Panc1 (cell line): ENCODE results near the gene ERBB3. TPM values are rescaled to one million over a fixed set of nuclear protein-coding genes. Genes with fewer than 3 reads are reported as not detected.

Source experiments
- ATAC-seq: fragments of 200-7000 bp; cut with Tn5 transposase; 2 replicates; pipeline ENCODE4 v1.9.1; 2020; ENCODE audit warnings: mild to moderate bottlenecking, moderate library complexity
- BruUV-seq: library from RNA; stranded (reverse); fragments of 400-500 nt; replicated peaks from 2 replicates; lab custom pipeline; 2021; lab: Mats Ljungman, UMichigan
- CTCF ChIA-PET: fragments of 300-600 bp; sonication (Branson Sonifier 250); formaldehyde crosslinking; loops from one replicate; lab custom pipeline; 2022; ENCODE audit warnings: antibody characterized with exemption; lab: Charles Lee
- POLR2A ChIA-PET: fragments of 300-600 bp; sonication (Branson Sonifier 250); formaldehyde crosslinking; loops from one replicate; lab custom pipeline; 2022; ENCODE audit warnings: antibody characterized with exemption; lab: Charles Lee
- DNase-seq: peaks from one replicate; pipeline ENCODE4 v3.0.0-alpha.2; 2010; ENCODE audit warnings: low read depth, low spot score
- H3K27ac ChIP-seq: 2 replicates; pipeline ENCODE4 v1.5.1; 2011; ENCODE audit warnings: mild to moderate bottlenecking, low read length, inconsistent platforms
- H3K27me3 ChIP-seq: fragments of 200-500 bp; sonication (Bioruptor generic); 2 replicates; pipeline ENCODE4 v1.6.0; 2014; ENCODE audit warnings: low read length, inconsistent platforms; ENCODE audit not compliant: control insufficient read depth, insufficient read depth
- H3K36me3 ChIP-seq: fragments of 200-500 bp; sonication (Bioruptor generic); 2 replicates; pipeline ENCODE4 v1.5.1; 2014; ENCODE audit warnings: inconsistent platforms, mild to moderate bottlenecking, low read length, moderate library complexity; ENCODE audit not compliant: control insufficient read depth, insufficient read depth
- H3K4me1 ChIP-seq: 2 replicates; pipeline ENCODE4 v1.5.1; 2011; ENCODE audit warnings: inconsistent platforms, mild to moderate bottlenecking, low read length, moderate library complexity; ENCODE audit not compliant: control insufficient read depth, insufficient read depth
- H3K4me3 ChIP-seq, 2 experiments: 2 replicates each; pipeline ENCODE4 v1.5.1; 2011 to 2012; ENCODE audit warnings: low read depth in 2 of 2, low read length in 2 of 2, mild to moderate bottlenecking in 2 of 2, inconsistent platforms in 1 of 2, moderate library complexity in 1 of 2
- H3K9me3 ChIP-seq: fragments of 200-500 bp; sonication (Bioruptor generic); 2 replicates; pipeline ENCODE4 v1.5.1; 2014; ENCODE audit warnings: low read depth, mild to moderate bottlenecking, inconsistent platforms, low read length, moderate library complexity; ENCODE audit not compliant: control insufficient read depth, insufficient read depth
- CTCF ChIP-seq: fragments of 450-650 bp; IDR thresholded peaks from 2 replicates; pipeline ENCODE4 v1.5.1; 2017; ENCODE audit warnings: mild to moderate bottlenecking
- POLR2AphosphoS5 ChIP-seq: IDR thresholded peaks from 2 replicates; pipeline ENCODE4 v1.6.1; 2012; ENCODE audit warnings: mild to moderate bottlenecking, low read depth, low read length, moderate library complexity
- REST ChIP-seq, 2 experiments: IDR thresholded peaks; 2 replicates each; pipeline ENCODE4 v1.6.1; 2011 to 2012; ENCODE audit warnings: low read depth in 2 of 2, control low read depth in 1 of 2, low read length in 1 of 2, mild to moderate bottlenecking in 1 of 2, moderate library complexity in 1 of 2; ENCODE audit not compliant: insufficient read depth in 1 of 2
- SIN3A ChIP-seq: IDR thresholded peaks from 2 replicates; pipeline ENCODE4 v1.6.1; 2012; ENCODE audit warnings: low read depth, mild to moderate bottlenecking, low read length, moderate library complexity, borderline replicate concordance; ENCODE audit not compliant: insufficient read depth
- TCF7L2 ChIP-seq: IDR thresholded peaks from 2 replicates; pipeline ENCODE4 v1.6.1; 2011; ENCODE audit warnings: mild to moderate bottlenecking, low read depth, low read length, inconsistent platforms
- in situ Hi-C: cut with HindIII; loops from 2 replicates; pipeline ENCODE4 v1.10.0; 2016; ENCODE audit warnings: low sequenced_read_pairs, low pct_unique_long_range_greater_than_20kb
- intact Hi-C: fragments of 100-400 bp; cut with micrococcal nuclease; formaldehyde crosslinking; loops from one replicate; pipeline ENCODE4 v1.10.0; 2022; ENCODE audit not compliant: unreplicated experiment
- total RNA-seq: library from RNA; stranded (reverse); gene quantifications from one replicate; pipeline ENCODE4 v1.2.1, GENCODE V29; 2021; ENCODE audit not compliant: unreplicated experiment

The ERBB3 gene
- total RNA-seq, 1 experiment from 2014 or later, result 0.90 TPM

- H3K9me3 ChIP-seq, result no peaks in the 10 kb centered on the region
- no peaks in the 10 kb centered on the region for H3K27me3 ChIP-seq
- H3K4me1 ChIP-seq, result peaks cover 29% of the 10 kb centered on the region
- TSS peak; percentile 92 for BruUV-seq
- DNase-seq (no peak), ATAC-seq (no peak)
- peak overlapping the region; percentile 93 to 96 for H3K4me3 ChIP-seq
- intact Hi-C loops, result no loop called here
- peak overlapping the region; percentile 94 for H3K27ac ChIP-seq
- in situ Hi-C loops, result no loop called here
- TF ChIP-seq CTCF (no peak), POLR2AphosphoS5 (no peak), REST (IDR thresholded peaks at IDR 0.05; ENCODE audit: insufficient read depth in 1 of 2, low read depth in 2 of 2, low read length in 1 of 2) (no peak), TCF7L2 (no peak), SIN3A (no peak; the same call in 1 of the 2 replicates)
- peaks cover 5% of the 10 kb centered on the region; the same call in 1 of the 2 replicates for H3K36me3 ChIP-seq
- ChIA-PET POLR2A (interaction anchor here (0.6 to 1.3 kb wide), 5 partner anchors 10 to 682 kb away, joined by 3 to 6 read pairs (median 3); partner anchors contain the start of genes RNF41, SMARCC2 and ZC3H10), CTCF (interaction anchor here (0.6 to 1.8 kb wide), 4 partner anchors 9 to 428 kb away, joined by 3 to 14 read pairs (median 6); partner anchors contain the start of gene ZC3H10)
Measured at GRCh38 chr12:56127485-56127887, 47.5 kb downstream of the ERBB3 start.

- intact Hi-C loops, result no loop called here
- POLR2A ChIA-PET, result interaction anchor here (0.6 to 1.3 kb wide), 6 partner anchors 10 to 681 kb away, joined by 3 to 6 read pairs (median 3); partner anchors contain the start of genes RNF41, SMARCC2 and ZC3H10
Measured at GRCh38 chr12:56127888-56128669, 48.1 kb downstream of the ERBB3 start, which contains the start of gene ESYT1. TSS of gene ESYT1 (plus strand) at chr12:56128267. CDS start at chr12:56128320, 53 bp downstream.

More at GRCh38 chr12:56127888-56128669, 48.1 kb downstream of the ERBB3 start, which contains the start of gene ESYT1:
- peak; percentile 96 for ATAC-seq
- BruUV-seq, result no TSS peak
- Histone ChIP-seq H3K27me3 (no peaks in the 10 kb centered on the region), H3K9me3 (no peaks in the 10 kb centered on the region), H3K36me3 (peaks cover 5% of the 10 kb centered on the region; the same call in 1 of the 2 replicates), H3K4me3 (peak within 1 kb of the TSS; percentile 93 to 96), H3K4me1 (peaks cover 29% of the 10 kb centered on the region), H3K27ac (peak within 1 kb of the TSS; percentile 94)
- TF ChIP-seq SIN3A, result peak; percentile 80; the same call in 1 of the 2 replicates
- TF ChIP-seq REST (IDR thresholded peaks at IDR 0.05; ENCODE audit: insufficient read depth in 1 of 2, low read depth in 2 of 2, low read length in 1 of 2), result no peak
- no peak for TF ChIP-seq CTCF
- TF ChIP-seq TCF7L2, result peak; percentile 48; the same call in 1 of the 2 replicates
- TF ChIP-seq POLR2AphosphoS5, result peak; percentile 79
- DNase-seq, result peak; percentile 99
- CTCF ChIA-PET, result interaction anchor here (0.6 to 1.8 kb wide), 6 partner anchors 8 to 428 kb away, joined by 3 to 14 read pairs (median 6); partner anchors contain the start of gene ZC3H10
- in situ Hi-C loops, result no loop called here
